WTC11 (cell line): ENCODE results near the gene KIN. TPM values are rescaled to one million over a fixed set of nuclear protein-coding genes. Genes with fewer than 3 reads are reported as not detected.

ENCODE experiments used
- ATAC-seq: fragments of 200-7000 bp; cut with Tn5 transposase; 2 replicates; pipeline ENCODE4 v1.10.0; 2021; ENCODE audit warnings: mild to moderate bottlenecking, moderate library complexity
- CTCF ChIA-PET: fragments of 300-600 bp; sonication (Branson Sonifier 250); formaldehyde crosslinking; loops from one replicate; lab custom pipeline; 2021; ENCODE audit warnings: antibody characterized with exemption; lab: Charles Lee
- POLR2A ChIA-PET: fragments of 350-600 bp; sonication (Branson Sonifier 250); formaldehyde crosslinking; loops from one replicate; lab custom pipeline; 2021; ENCODE audit warnings: antibody characterized with exemption; lab: Charles Lee
- DNase-seq: peaks from one replicate; pipeline ENCODE4 v3.0.0; 2021; ENCODE audit warnings: low spot score
- H3K27ac Mint-ChIP-seq: 2 replicates; pipeline ENCODE4 v1.8.0; 2021; ENCODE audit warnings: mixed read lengths
- H3K27me3 Mint-ChIP-seq: 2 replicates; pipeline ENCODE4 v1.8.0; 2021; ENCODE audit warnings: low read depth, mild to moderate bottlenecking, moderate library complexity, mixed read lengths
- H3K36me3 Mint-ChIP-seq: 2 replicates; pipeline ENCODE4 v1.8.0; 2021; ENCODE audit warnings: mixed read lengths
- H3K4me1 Mint-ChIP-seq: 2 replicates; pipeline ENCODE4 v1.8.0; 2022; ENCODE audit warnings: mixed read lengths
- H3K4me3 Mint-ChIP-seq: 2 replicates; pipeline ENCODE4 v1.8.0; 2021; ENCODE audit warnings: mild to moderate bottlenecking, moderate library complexity, mixed read lengths
- H3K9me3 Mint-ChIP-seq: 2 replicates; pipeline ENCODE4 v1.8.0; 2021; ENCODE audit warnings: mixed read lengths
- ATF2 ChIP-seq: sonication (generic); formaldehyde crosslinking; IDR thresholded peaks from 2 replicates; pipeline ENCODE4 v1.8.1; 2022; ENCODE audit warnings: low read depth, missing genetic modification reagents, borderline replicate concordance
- ATF3 ChIP-seq: sonication (generic); formaldehyde crosslinking; conservative IDR thresholded peaks from 2 replicates; pipeline ENCODE4 v1.8.1; 2022; ENCODE audit warnings: mild to moderate bottlenecking, missing genetic modification reagents
- CBFB ChIP-seq: sonication (generic); formaldehyde crosslinking; IDR thresholded peaks from 2 replicates; pipeline ENCODE4 v1.8.1; 2022; ENCODE audit warnings: mild to moderate bottlenecking, low read depth, missing genetic modification reagents
- CREB1 ChIP-seq: sonication (generic); formaldehyde crosslinking; IDR thresholded peaks from 2 replicates; pipeline ENCODE4 v1.8.0; 2023; ENCODE audit warnings: mild to moderate bottlenecking, missing genetic modification reagents
- CTCF ChIP-seq: fragments of 200-600 bp; IDR thresholded peaks from 2 replicates; pipeline ENCODE4 v1.8.0; 2022; ENCODE audit warnings: antibody characterized with exemption
- E2F4 ChIP-seq: sonication (generic); formaldehyde crosslinking; IDR thresholded peaks from 2 replicates; pipeline ENCODE4 v1.8.1; 2022; ENCODE audit warnings: low read depth, mild to moderate bottlenecking, moderate library complexity, missing genetic modification reagents, borderline replicate concordance
- EMX1 ChIP-seq: fragments of 250-450 bp; sonication (Bioruptor Pico); IDR thresholded peaks from 2 replicates; pipeline ENCODE4 v1.8.0; 2021; ENCODE audit warnings: mild to moderate bottlenecking
- FOXJ3 ChIP-seq: sonication (generic); formaldehyde crosslinking; IDR thresholded peaks from 2 replicates; pipeline ENCODE4 v1.9.0; 2021; ENCODE audit warnings: missing genetic modification reagents, mild to moderate bottlenecking, borderline replicate concordance
- IRF1 ChIP-seq: sonication (generic); formaldehyde crosslinking; IDR thresholded peaks from 2 replicates; pipeline ENCODE4 v1.8.0; 2023; ENCODE audit warnings: missing genetic modification reagents
- IRF2 ChIP-seq: sonication (generic); formaldehyde crosslinking; IDR thresholded peaks from 2 replicates; pipeline ENCODE4 v1.8.0; 2022; ENCODE audit warnings: low read depth, missing genetic modification reagents, borderline replicate concordance
- JAZF1 ChIP-seq: fragments of 250-450 bp; sonication (Bioruptor Pico); IDR thresholded peaks from 2 replicates; pipeline ENCODE4 v1.9.0; 2021; ENCODE audit warnings: moderate library complexity, mild to moderate bottlenecking, inconsistent platforms
- MXD4 ChIP-seq: fragments of 250-450 bp; sonication (Bioruptor Pico); IDR thresholded peaks from 2 replicates; pipeline ENCODE4 v1.8.0; 2021; ENCODE audit warnings: mild to moderate bottlenecking, moderate library complexity, borderline replicate concordance
- NR2C2 ChIP-seq: sonication (generic); formaldehyde crosslinking; IDR thresholded peaks from 2 replicates; pipeline ENCODE4 v1.8.0; 2022; ENCODE audit warnings: mild to moderate bottlenecking, missing genetic modification reagents
- NR3C1 ChIP-seq: sonication (generic); formaldehyde crosslinking; conservative IDR thresholded peaks from 2 replicates; pipeline ENCODE4 v1.8.1; 2023; ENCODE audit warnings: low read depth, mild to moderate bottlenecking, missing genetic modification reagents
- OVOL2 ChIP-seq: fragments of 250-450 bp; sonication (Bioruptor Pico); IDR thresholded peaks from 2 replicates; pipeline ENCODE4 v1.9.0; 2021; ENCODE audit warnings: mild to moderate bottlenecking, borderline replicate concordance
- PRDM15 ChIP-seq: sonication (generic); formaldehyde crosslinking; IDR thresholded peaks from 2 replicates; pipeline ENCODE4 v1.8.0; 2022; ENCODE audit warnings: missing genetic modification reagents
- PRRX2 ChIP-seq: fragments of 250-450 bp; sonication (Bioruptor Pico); IDR thresholded peaks from 2 replicates; pipeline ENCODE4 v1.8.0; 2021; ENCODE audit warnings: mild to moderate bottlenecking
- RORB ChIP-seq: fragments of 250-450 bp; sonication (Bioruptor Pico); IDR thresholded peaks from 2 replicates; pipeline ENCODE4 v1.9.0; 2021; ENCODE audit warnings: mild to moderate bottlenecking
- ZBTB43 ChIP-seq: sonication (generic); formaldehyde crosslinking; IDR thresholded peaks from 2 replicates; pipeline ENCODE4 v1.8.1; 2023; ENCODE audit warnings: mild to moderate bottlenecking, missing genetic modification reagents
- ZNF219 ChIP-seq: sonication (generic); formaldehyde crosslinking; IDR thresholded peaks from 2 replicates; pipeline ENCODE4 v1.8.0; 2023; ENCODE audit warnings: missing genetic modification reagents, mild to moderate bottlenecking, borderline replicate concordance
- ZNF232 ChIP-seq: sonication (generic); formaldehyde crosslinking; IDR thresholded peaks from 2 replicates; pipeline ENCODE4 v1.8.0; 2022; ENCODE audit warnings: mild to moderate bottlenecking, missing genetic modification reagents
- ZNF317 ChIP-seq: sonication (generic); formaldehyde crosslinking; IDR thresholded peaks from 2 replicates; pipeline ENCODE4 v1.8.1; 2023; ENCODE audit warnings: low read depth, mild to moderate bottlenecking, moderate library complexity, missing genetic modification reagents, borderline replicate concordance
- ZNF396 ChIP-seq: fragments of 250-450 bp; sonication (Bioruptor Pico); IDR thresholded peaks from 2 replicates; pipeline ENCODE4 v1.8.0; 2021; ENCODE audit warnings: mild to moderate bottlenecking, moderate library complexity, borderline replicate concordance
- total RNA-seq: library from RNA; stranded (reverse); gene quantifications from 3 replicates; pipeline ENCODE4 v1.2.3, GENCODE V29; 2021

The KIN gene
- total RNA-seq, 1 experiment from 2014 or later: 13.1 TPM

GRCh38 chr10:7718685-7719084 is 69.1 kb downstream of the KIN start:
- ATAC-seq: no peak
- POLR2A ChIA-PET: no interaction called here
- no peak overlapping the region for H3K4me3 Mint-ChIP-seq
- no peaks in the 10 kb centered on the region for H3K9me3 Mint-ChIP-seq
- CTCF ChIA-PET: no interaction called here
- H3K27me3 Mint-ChIP-seq: no peaks in the 10 kb centered on the region; the same call in 1 of the 2 replicates
- no peak for TF ChIP-seq JAZF1 (CRISPR knock-in tag)
- TF ChIP-seq PRRX2 (CRISPR knock-in tag): no peak
- no peak for TF ChIP-seq IRF2 (CRISPR knock-in tag)
- no peak for TF ChIP-seq ATF2 (CRISPR knock-in tag)
- no peak for TF ChIP-seq NR2C2 (CRISPR knock-in tag)
- no peak for TF ChIP-seq IRF1 (CRISPR knock-in tag)
- TF ChIP-seq MXD4: no peak
- TF ChIP-seq E2F4 (CRISPR knock-in tag): no peak
- no peak for TF ChIP-seq OVOL2 (CRISPR knock-in tag)
- TF ChIP-seq FOXJ3 (CRISPR knock-in tag): no peak
- no peak for TF ChIP-seq RORB (CRISPR knock-in tag)
- TF ChIP-seq NR3C1: no peak
- no peak for TF ChIP-seq ATF3 (CRISPR knock-in tag)
- no peak for TF ChIP-seq ZNF396 (CRISPR knock-in tag)
- no peak for TF ChIP-seq ZNF232
- TF ChIP-seq EMX1 (CRISPR knock-in tag): no peak
- TF ChIP-seq CREB1: no peak
- TF ChIP-seq ZNF219 (CRISPR knock-in tag): no peak
- no peaks in the 10 kb centered on the region for H3K36me3 Mint-ChIP-seq
- no peak for DNase-seq
- no peak overlapping the region for H3K27ac Mint-ChIP-seq
- 0 out of 2 replicates have a peak, but pooled peaks cover 4% of the 10 kb centered on the region for H3K4me1 Mint-ChIP-seq

GRCh38 chr10:7717767-7718166 is 70.0 kb downstream of the KIN start:
- Mint-ChIP-seq H3K4me1 (0 out of 2 replicates have a peak, but pooled peaks cover 4% of the 10 kb centered on the region), H3K4me3 (no peak overlapping the region), H3K36me3 (no peaks in the 10 kb centered on the region), H3K27ac (no peak overlapping the region), H3K27me3 (no peaks in the 10 kb centered on the region; the same call in 1 of the 2 replicates), H3K9me3 (no peaks in the 10 kb centered on the region)
- ATAC-seq: no peak
- DNase-seq: no peak
- ChIA-PET POLR2A (no interaction called here), CTCF (interaction anchor here (1.3 kb wide), 1 partner anchor 31 kb away, joined by 3 read pairs; no protein-coding TSS in a partner anchor)
- TF ChIP-seq ZNF317 (CRISPR knock-in tag) (no peak), CTCF (no peak), PRDM15 (no peak), ZBTB43 (CRISPR knock-in tag) (no peak), E2F4 (CRISPR knock-in tag) (no peak), CBFB (CRISPR knock-in tag) (no peak)
